ENCODE data around the gene GATM.
A peak's percentile ranks its signal among the peaks of the same experiment; 100 is the strongest.

GRCh38 chr15:45391746-45392583 lies 13.6 kb upstream of the GATM start:
- no peak for TF ChIP-seq POLR2A (IDR thresholded peaks at IDR 0.05; ENCODE audit: low read depth, low read length)
- no peak for TF ChIP-seq POLR2AphosphoS5 (IDR thresholded peaks at IDR 0.05; ENCODE audit: low read depth, low read length)
- peak; percentile 88 for TF ChIP-seq SPI1 (IDR thresholded peaks at IDR 0.05; ENCODE audit: low read depth, low read length)
